Stimulated activated CD4-positive, alpha-beta T cell treated with anti-CD3 and anti-CD28 coated beads, Interleukin-12 subunit alpha, Interleukin-12 subunit beta, amount 100 ng/mL, for 48 hours (primary cell): Measurements from ENCODE around the gene GLI1.
"Not testable (repeated sequence)": the region's sequence is repeated elsewhere in the genome, so short reads cannot be mapped to it uniquely, and the experiment has no call there.

ENCODE experiments used
- DNase-seq, 3 donors: peaks; one replicate each; pipeline ENCODE4 v3.0.0-alpha.2; 2020; ENCODE audit warnings: low read depth in 2 of 3, low spot score in 1 of 3

The GLI1 gene

GRCh38 chr12:57441393-57441792, 18.2 kb upstream of the GLI1 start:
- not testable (repeated sequence) for DNase-seq

GRCh38 chr12:57441846-57442427, 17.6 kb upstream of the GLI1 start:
- DNase-seq: no peak

- not testable (repeated sequence) for DNase-seq
Observed at GRCh38 chr12:57444337-57444736, 15.2 kb upstream of the GLI1 start.

- DNase-seq: no peak
Observed at GRCh38 chr12:57444744-57445143, 14.8 kb upstream of the GLI1 start.

GRCh38 chr12:57446292-57446960, 13.2 kb upstream of the GLI1 start:
- no peak for DNase-seq

- no peak for DNase-seq
Observed at GRCh38 chr12:57448669-57449068, 10.9 kb upstream of the GLI1 start.

- no peak for DNase-seq
Observed at GRCh38 chr12:57449375-57449774, 10.2 kb upstream of the GLI1 start.

- no peak for DNase-seq
Observed at GRCh38 chr12:57450057-57450456, 9.5 kb upstream of the GLI1 start.

- no peak for DNase-seq
Observed at GRCh38 chr12:57451233-57451778, 8.3 kb upstream of the GLI1 start.

- DNase-seq: no peak
Observed at GRCh38 chr12:57452181-57452936, 7.2 kb upstream of the GLI1 start.

- DNase-seq: peak in 2 of 3 donors; percentile 55 to 67
Observed at GRCh38 chr12:57452937-57453509, 6.6 kb upstream of the GLI1 start.

- DNase-seq: no peak
Observed at GRCh38 chr12:57454213-57454565, 5.4 kb upstream of the GLI1 start.

- DNase-seq: no peak
Observed at GRCh38 chr12:57454566-57455373, 4.8 kb upstream of the GLI1 start, which contains the start of gene INHBE. Gene INHBE (plus strand): TSS chr12:57455307. CDS start chr12:57455537, 230 bp downstream.

GRCh38 chr12:57455374-57456144, 4.0 kb upstream of the GLI1 start:
- DNase-seq: no peak

GRCh38 chr12:57456145-57456700, 3.4 kb upstream of the GLI1 start:
- no peak for DNase-seq

- DNase-seq: no peak
Observed at GRCh38 chr12:57456737-57457490, 2.7 kb upstream of the GLI1 start.

- DNase-seq: no peak
Observed at GRCh38 chr12:57458665-57459054, 925 bp upstream of the GLI1 start.

GRCh38 chr12:57459055-57459749, 383 bp upstream of the GLI1 start:
- DNase-seq: peak; percentile 91 to 98 (median 93)

GRCh38 chr12:57460468-57460784, 841 bp downstream of the GLI1 start:
- no peak for DNase-seq
